Measurements from ENCODE around the gene CCDC183. TPM values are rescaled to one million over a fixed set of nuclear protein-coding genes. Genes with fewer than 3 reads are reported as not detected.

Gene CCDC183
- polyA plus RNA-seq, 1 donor (not counting 4 experiments of a cell fraction or from before 2014, with no cell fraction given) = 0.03 TPM

GRCh38 chr9:136823136-136824046 lies 27.3 kb downstream of the CCDC183 start:
- Histone ChIP-seq H3K9ac (ENCODE audit: control insufficient read depth, extremely low read depth, insufficient read depth, low read length) (no peak overlapping the region), H3K4me3 (ENCODE audit: control insufficient read depth in 2 of 3, extremely low read depth in 1 of 3, insufficient read depth in 2 of 3, low read depth in 1 of 3, low read length in 3 of 3) (no peak overlapping the region), H3K4me2 (ENCODE audit: control insufficient read depth, extremely low read depth, insufficient read depth, low read depth, low read length) (no peak overlapping the region), H4K20me1 (ENCODE audit: control insufficient read depth, extremely low read depth, insufficient read depth, low read length) (no peaks in the 10 kb centered on the region), H3K4me1 (ENCODE audit: control insufficient read depth, extremely low read depth, insufficient read depth, low read length) (no peaks in the 10 kb centered on the region), H3K79me2 (ENCODE audit: control insufficient read depth, insufficient read depth, low read length) (peaks cover 18% of the 10 kb centered on the region), H2AFZ (ENCODE audit: control insufficient read depth, low read length) (no peak overlapping the region), H3K9me3 (ENCODE audit: control insufficient read depth, low read depth, low read length) (no peaks in the 10 kb centered on the region), H3K27ac (ENCODE audit: control insufficient read depth, insufficient read depth, low read length) (no peak overlapping the region), H3K36me3 (ENCODE audit: control insufficient read depth in 2 of 2, extremely low read depth in 1 of 2, insufficient read depth in 2 of 2, low read length in 2 of 2) (peaks cover 14 to 21% of the 10 kb centered on the region in 2 experiments), H3K27me3 (ENCODE audit: control insufficient read depth, extremely low read depth, insufficient read depth, low read length) (no peaks in the 10 kb centered on the region), H3K9me1 (ENCODE audit: control insufficient read depth, extremely low read depth, insufficient read depth, low read length) (no peaks in the 10 kb centered on the region)
- TF ChIP-seq EZH2 (IDR thresholded peaks at IDR 0.05; ENCODE audit: low read length) = no peak
- TF ChIP-seq CTCF (optimal IDR thresholded peaks at IDR 0.05 in 1 of 3, IDR thresholded peaks at IDR 0.05 in 1 of 3, conservative IDR thresholded peaks at IDR 0.05 in 1 of 3; ENCODE audit: extremely low read depth in 1 of 3, insufficient read depth in 2 of 3, low read length in 3 of 3) = no peak
- DNase-seq (ENCODE audit: low read depth, low spot score) = no peak
- no peak for FAIRE-seq
- dilution Hi-C loops (cut with MboI; ENCODE audit: extremely low pct_ligation_motif_present, low sequenced_read_pairs) = loop anchor here (25.0 kb wide), 1 partner anchor 114 kb away; the partner anchor contains the start of genes C8G and FBXW5

- Histone ChIP-seq H3K36me3 (ENCODE audit: control insufficient read depth in 2 of 2, extremely low read depth in 1 of 2, insufficient read depth in 2 of 2, low read length in 2 of 2) (peaks cover 21% of the 10 kb centered on the region in 2 experiments), H3K9ac (ENCODE audit: control insufficient read depth, extremely low read depth, insufficient read depth, low read length) (no peak overlapping the region), H3K4me2 (ENCODE audit: control insufficient read depth, extremely low read depth, insufficient read depth, low read depth, low read length) (no peak overlapping the region), H3K27me3 (ENCODE audit: control insufficient read depth, extremely low read depth, insufficient read depth, low read length) (no peaks in the 10 kb centered on the region), H4K20me1 (ENCODE audit: control insufficient read depth, extremely low read depth, insufficient read depth, low read length) (no peaks in the 10 kb centered on the region), H3K9me3 (ENCODE audit: control insufficient read depth, low read depth, low read length) (no peaks in the 10 kb centered on the region), H3K9me1 (ENCODE audit: control insufficient read depth, extremely low read depth, insufficient read depth, low read length) (no peaks in the 10 kb centered on the region), H3K4me3 (ENCODE audit: control insufficient read depth in 2 of 3, extremely low read depth in 1 of 3, insufficient read depth in 2 of 3, low read depth in 1 of 3, low read length in 3 of 3) (no peak overlapping the region), H3K79me2 (ENCODE audit: control insufficient read depth, insufficient read depth, low read length) (peaks cover 15% of the 10 kb centered on the region), H2AFZ (ENCODE audit: control insufficient read depth, low read length) (no peak overlapping the region), H3K4me1 (ENCODE audit: control insufficient read depth, extremely low read depth, insufficient read depth, low read length) (no peaks in the 10 kb centered on the region), H3K27ac (ENCODE audit: control insufficient read depth, insufficient read depth, low read length) (no peak overlapping the region)
- FAIRE-seq (no peak), DNase-seq (ENCODE audit: low read depth, low spot score) (no peak)
- TF ChIP-seq EZH2 (IDR thresholded peaks at IDR 0.05; ENCODE audit: low read length) (no peak), CTCF (optimal IDR thresholded peaks at IDR 0.05 in 1 of 3, IDR thresholded peaks at IDR 0.05 in 1 of 3, conservative IDR thresholded peaks at IDR 0.05 in 1 of 3; ENCODE audit: extremely low read depth in 1 of 3, insufficient read depth in 2 of 3, low read length in 3 of 3) (no peak)
- dilution Hi-C loops (cut with MboI; ENCODE audit: extremely low pct_ligation_motif_present, low sequenced_read_pairs) = loop anchor here (25.0 kb wide), 1 partner anchor 113 kb away; the partner anchor contains the start of genes C8G and FBXW5
Measured at GRCh38 chr9:136824496-136825225, 28.5 kb downstream of the CCDC183 start.
